Naive thymus-derived CD4-positive, alpha-beta T cell (primary cell): Measurements from ENCODE around the gene MAML2. TPM values are rescaled to one million over a fixed set of nuclear protein-coding genes. Genes with fewer than 3 reads are reported as not detected.

ENCODE experiments used
- ATAC-seq: fragments of 150-1000 bp; cut with Tn5 transposase; 2 replicates; pipeline ENCODE4 v1.10.0; 2021; ENCODE audit warnings: mild to moderate bottlenecking, moderate library complexity
- CTCF ChIA-PET: fragments of 350-600 bp; sonication (Branson Sonifier 250); formaldehyde crosslinking; loops from one replicate; lab custom pipeline; 2021; ENCODE audit warnings: antibody characterized with exemption; lab: Charles Lee
- POLR2A ChIA-PET: fragments of 350-600 bp; sonication (Branson Sonifier 250); formaldehyde crosslinking; loops from one replicate; lab custom pipeline; 2021; ENCODE audit warnings: antibody characterized with exemption, inconsistent platforms; lab: Charles Lee
- DNase-seq, 9 donors: peaks; one replicate each; pipeline versions ENCODE4 v3.0.0 to v3.0.0-alpha.2; 2020 to 2022; ENCODE audit warnings: mixed read lengths in 1 of 9
- H3K27ac ChIP-seq: one replicate; pipeline ENCODE4 v1.7.0; 2013; ENCODE audit warnings: mild to moderate bottlenecking, low read depth, low read length, moderate library complexity
- H3K27me3 ChIP-seq, 2 donors: one replicate each; pipeline ENCODE4 v1.7.0; 2013; ENCODE audit warnings: low read length in 2 of 2, mild to moderate bottlenecking in 2 of 2, moderate library complexity in 2 of 2; ENCODE audit not compliant: control insufficient read depth in 2 of 2, insufficient read depth in 2 of 2
- H3K36me3 ChIP-seq, 3 experiments: 1 replicate in 2 of 3; 2 replicates in 1 of 3; pipeline ENCODE4 v1.7.0; 2013; ENCODE audit warnings: low read length in 3 of 3, mild to moderate bottlenecking in 3 of 3, moderate library complexity in 1 of 3; ENCODE audit not compliant: insufficient read depth in 3 of 3, control insufficient read depth in 2 of 3
- H3K4me1 ChIP-seq, 2 donors: one replicate each; pipeline ENCODE4 v1.7.0; 2013; ENCODE audit warnings: low read length in 2 of 2, mild to moderate bottlenecking in 2 of 2, moderate library complexity in 1 of 2; ENCODE audit not compliant: control insufficient read depth in 2 of 2, insufficient read depth in 2 of 2
- H3K4me3 ChIP-seq: 2 replicates; pipeline ENCODE4 v1.7.0; 2013; ENCODE audit warnings: mild to moderate bottlenecking, low read length
- H3K9me3 ChIP-seq, 3 experiments: 1 replicate in 2 of 3; 2 replicates in 1 of 3; pipeline ENCODE4 v1.7.0; 2013; ENCODE audit warnings: low read length in 3 of 3; ENCODE audit not compliant: control insufficient read depth in 2 of 3
- H3K27ac Mint-ChIP-seq, 9 donors: one replicate each; pipeline ENCODE4 v1.8.0; 2020 to 2022; ENCODE audit warnings: mixed read lengths in 9 of 9, mild to moderate bottlenecking in 8 of 9, moderate library complexity in 5 of 9, inconsistent platforms in 2 of 9
- H3K27me3 Mint-ChIP-seq, 5 donors: one replicate each; pipeline ENCODE4 v1.8.0; 2021 to 2022; ENCODE audit warnings: mixed read lengths in 5 of 5, mild to moderate bottlenecking in 1 of 5
- H3K36me3 Mint-ChIP-seq, 5 donors: one replicate each; pipeline ENCODE4 v1.8.0; 2020 to 2022; ENCODE audit warnings: mixed read lengths in 5 of 5, mild to moderate bottlenecking in 3 of 5, inconsistent platforms in 1 of 5
- H3K4me1 Mint-ChIP-seq, 7 donors: one replicate each; pipeline ENCODE4 v1.8.0; 2020 to 2022; ENCODE audit warnings: mixed read lengths in 7 of 7, mild to moderate bottlenecking in 3 of 7, inconsistent platforms in 1 of 7
- H3K4me3 Mint-ChIP-seq, 10 donors: one replicate each; pipeline ENCODE4 v1.8.0; 2020 to 2022; ENCODE audit warnings: mild to moderate bottlenecking in 10 of 10, mixed read lengths in 10 of 10, moderate library complexity in 6 of 10, inconsistent platforms in 2 of 10
- H3K9me3 Mint-ChIP-seq, 11 donors: one replicate each; pipeline ENCODE4 v1.8.0; 2020 to 2022; ENCODE audit warnings: mixed read lengths in 11 of 11, mild to moderate bottlenecking in 4 of 11, inconsistent platforms in 1 of 11, moderate library complexity in 1 of 11
- intact Hi-C, 2 donors: fragments of 100-400 bp; cut with micrococcal nuclease; formaldehyde crosslinking; loops; one replicate each; pipeline ENCODE4 v1.15.1; 2023
- polyA plus RNA-seq, 2 donors: library from polyadenylated mRNA; unstranded; fragments of 300-500 nt; fragmentation: Illumina TruSeq; gene quantifications; one replicate each; pipeline ENCODE4 v1.2.3, GENCODE V29; 2021
- total RNA-seq, 6 experiments: library from RNA in 5 of 6; stranded (reverse) in 5 of 6; gene quantifications; 1 replicate in 5 of 6; 2 replicates in 1 of 6; pipeline ENCODE4 v1.2.3 and lab custom pipeline; 2021 to 2026

The MAML2 gene
- total and polyA plus RNA-seq, 7 experiments from 2014 or later: 12.6 to 81.3 (median 52.5) TPM

- no peak overlapping the region for H3K4me3 ChIP-seq
- no peaks in the 10 kb centered on the region for H3K36me3 ChIP-seq
- Mint-ChIP-seq H3K27ac (peak overlapping the region in 6 of 9 donors; percentile 2 to 97 (median 76)), H3K27me3 (no peaks in the 10 kb centered on the region), H3K36me3 (peaks cover 0 to 4% (median 0%) of the 10 kb centered on the region in 5 donors), H3K9me3 (no peaks in the 10 kb centered on the region), H3K4me3 (peak overlapping the region in 1 of 10 donors; percentile 29), H3K4me1 (peaks cover 12 to 45% (median 29%) of the 10 kb centered on the region in 7 donors)
- no peaks in the 10 kb centered on the region for H3K9me3 ChIP-seq
- no peak for DNase-seq
- peaks cover 33 to 40% of the 10 kb centered on the region in 2 donors for H3K4me1 ChIP-seq
- no peaks in the 10 kb centered on the region for H3K27me3 ChIP-seq
- ATAC-seq: no peak
- POLR2A ChIA-PET: no interaction called here
- CTCF ChIA-PET: interaction anchor here (0.6 to 4.9 kb wide), 4 partner anchors 44 to 384 kb away, joined by 3 to 71 read pairs (median 5); partner anchors contain the start of gene MAML2
- no peak overlapping the region for H3K27ac ChIP-seq
- intact Hi-C loops: loop anchor here (5.0 kb wide), 5 partner anchors 88 to 858 kb away; partner anchors contain the start of genes CEP57 (in 1 of the 2) and MTMR2 (in 1 of the 2)
Measured at GRCh38 chr11:96010683-96011082, 332.3 kb downstream of the MAML2 start.

GRCh38 chr11:96008161-96008720 is 334.8 kb downstream of the MAML2 start:
- no peaks in the 10 kb centered on the region for H3K27me3 ChIP-seq
- Mint-ChIP-seq H3K27me3 (no peaks in the 10 kb centered on the region), H3K36me3 (peaks cover 0 to 12% (median 7%) of the 10 kb centered on the region in 5 donors), H3K27ac (no peak overlapping the region), H3K4me1 (peaks cover 12 to 45% (median 20%) of the 10 kb centered on the region in 7 donors), H3K9me3 (no peaks in the 10 kb centered on the region), H3K4me3 (no peak overlapping the region)
- ChIA-PET CTCF (no interaction called here), POLR2A (no interaction called here)
- H3K4me1 ChIP-seq: peaks cover 11 to 16% of the 10 kb centered on the region in 2 donors
- H3K4me3 ChIP-seq: no peak overlapping the region
- intact Hi-C loops: no loop called here
- no peak overlapping the region for H3K27ac ChIP-seq
- H3K9me3 ChIP-seq: no peaks in the 10 kb centered on the region
- DNase-seq (no peak), ATAC-seq (no peak)
- no peaks in the 10 kb centered on the region for H3K36me3 ChIP-seq

GRCh38 chr11:96006037-96006436 is 337.0 kb downstream of the MAML2 start:
- ChIA-PET POLR2A (no interaction called here), CTCF (no interaction called here)
- Histone ChIP-seq H3K9me3 (no peaks in the 10 kb centered on the region), H3K36me3 (no peaks in the 10 kb centered on the region), H3K4me1 (no peaks in the 10 kb centered on the region), H3K4me3 (no peak overlapping the region), H3K27ac (no peak overlapping the region), H3K27me3 (no peaks in the 10 kb centered on the region)
- no peak for ATAC-seq
- Mint-ChIP-seq H3K9me3 (peaks cover 0 to 11% (median 3%) of the 10 kb centered on the region in 11 donors), H3K36me3 (peaks cover 10 to 32% (median 23%) of the 10 kb centered on the region in 5 donors), H3K4me1 (peaks cover 3 to 64% (median 34%) of the 10 kb centered on the region in 7 donors), H3K27me3 (no peaks in the 10 kb centered on the region), H3K4me3 (no peak overlapping the region), H3K27ac (peak overlapping the region in 1 of 9 donors; percentile 12)
- DNase-seq: no peak
- intact Hi-C loops: no loop called here

- ChIA-PET CTCF (no interaction called here), POLR2A (interaction anchor here (0.8 kb wide), 1 partner anchor 238 kb away, joined by 3 read pairs; no protein-coding TSS in a partner anchor)
- H3K4me1 Mint-ChIP-seq: peaks cover 10 to 70% (median 40%) of the 10 kb centered on the region in 7 donors
- H3K9me3 Mint-ChIP-seq: peaks cover 0 to 11% (median 3%) of the 10 kb centered on the region in 11 donors
- H3K36me3 ChIP-seq: no peaks in the 10 kb centered on the region
- no peak overlapping the region for H3K4me3 ChIP-seq
- H3K4me3 Mint-ChIP-seq: no peak overlapping the region
- intact Hi-C loops: no loop called here
- no peaks in the 10 kb centered on the region for H3K27me3 Mint-ChIP-seq
- H3K27me3 ChIP-seq: no peaks in the 10 kb centered on the region
- H3K36me3 Mint-ChIP-seq: peaks cover 10 to 36% (median 26%) of the 10 kb centered on the region in 5 donors
- no peak overlapping the region for H3K27ac ChIP-seq
- ATAC-seq: no peak
- no peaks in the 10 kb centered on the region for H3K9me3 ChIP-seq
- H3K4me1 ChIP-seq: no peaks in the 10 kb centered on the region
- peak overlapping the region in 2 of 9 donors; percentile 36 to 73 for H3K27ac Mint-ChIP-seq
- no peak for DNase-seq
Measured at GRCh38 chr11:96004862-96005261, 338.1 kb downstream of the MAML2 start.

GRCh38 chr11:96002754-96003290 is 340.2 kb downstream of the MAML2 start:
- H3K27ac Mint-ChIP-seq: peak overlapping the region in 2 of 9 donors; percentile 13 to 49
- peaks cover 10 to 39% (median 26%) of the 10 kb centered on the region in 5 donors for H3K36me3 Mint-ChIP-seq
- H3K4me1 Mint-ChIP-seq: peaks cover 10 to 72% (median 47%) of the 10 kb centered on the region in 7 donors
- Histone ChIP-seq H3K27me3 (no peaks in the 10 kb centered on the region), H3K4me3 (no peak overlapping the region), H3K4me1 (no peaks in the 10 kb centered on the region), H3K27ac (no peak overlapping the region), H3K36me3 (no peaks in the 10 kb centered on the region), H3K9me3 (no peaks in the 10 kb centered on the region)
- no peak for ATAC-seq
- no peak for DNase-seq
- H3K9me3 Mint-ChIP-seq: peaks cover 0 to 11% (median 3%) of the 10 kb centered on the region in 11 donors
- peak overlapping the region in 1 of 10 donors; percentile 18 for H3K4me3 Mint-ChIP-seq
- H3K27me3 Mint-ChIP-seq: no peaks in the 10 kb centered on the region
- intact Hi-C loops: no loop called here
- ChIA-PET POLR2A (no interaction called here), CTCF (no interaction called here)

GRCh38 chr11:96002339-96002738 is 340.7 kb downstream of the MAML2 start:
- Histone ChIP-seq H3K36me3 (no peaks in the 10 kb centered on the region), H3K27ac (no peak overlapping the region), H3K27me3 (no peaks in the 10 kb centered on the region), H3K4me1 (no peaks in the 10 kb centered on the region), H3K9me3 (no peaks in the 10 kb centered on the region), H3K4me3 (no peak overlapping the region)
- H3K27ac Mint-ChIP-seq: peak overlapping the region in 3 of 9 donors; percentile 13 to 67 (median 49)
- H3K9me3 Mint-ChIP-seq: peaks cover 0 to 11% (median 3%) of the 10 kb centered on the region in 11 donors
- peaks cover 10 to 43% (median 26%) of the 10 kb centered on the region in 5 donors for H3K36me3 Mint-ChIP-seq
- DNase-seq (no peak), ATAC-seq (no peak)
- CTCF ChIA-PET: no interaction called here
- POLR2A ChIA-PET: no interaction called here
- H3K4me1 Mint-ChIP-seq: peaks cover 13 to 75% (median 47%) of the 10 kb centered on the region in 7 donors
- H3K27me3 Mint-ChIP-seq: no peaks in the 10 kb centered on the region
- H3K4me3 Mint-ChIP-seq: peak overlapping the region in 1 of 10 donors; percentile 45
- intact Hi-C loops: no loop called here
